Astrocyte of the spinal cord (primary cell): ENCODE results near the gene IL24.

Source experiments
- DNase-seq: peaks from one replicate; pipeline ENCODE4 v3.0.0; 2011; ENCODE audit warnings: low read depth, low spot score
- H3K4me3 ChIP-seq: 2 replicates; pipeline ENCODE4 v1.5.1; 2011; ENCODE audit warnings: low read depth, mild to moderate bottlenecking, low read length, moderate library complexity
- CTCF ChIP-seq: IDR thresholded peaks from 2 replicates; pipeline ENCODE4 v1.5.1; 2012; ENCODE audit warnings: low read depth, mild to moderate bottlenecking, low read length, inconsistent platforms
- in situ Hi-C: cut with HindIII; loops from 2 replicates; pipeline ENCODE4 v1.10.0; 2017; ENCODE audit warnings: low sequenced_read_pairs

Gene IL24

GRCh38 chr1:206899717-206900116, 2.5 kb downstream of the IL24 start:
- DNase-seq: no peak
- TF ChIP-seq CTCF: no peak
- in situ Hi-C loops: no loop called here
- H3K4me3 ChIP-seq: no peak overlapping the region

- TF ChIP-seq CTCF: no peak
- H3K4me3 ChIP-seq: no peak overlapping the region
- no peak for DNase-seq
- in situ Hi-C loops: no loop called here
Measured at GRCh38 chr1:206900149-206900548, 2.9 kb downstream of the IL24 start.

- in situ Hi-C loops: no loop called here
- no peak for TF ChIP-seq CTCF
- H3K4me3 ChIP-seq: no peak overlapping the region
- no peak for DNase-seq
Measured at GRCh38 chr1:206901944-206902343, 4.7 kb downstream of the IL24 start.

- no peak for TF ChIP-seq CTCF
- no peak overlapping the region for H3K4me3 ChIP-seq
- in situ Hi-C loops: no loop called here
- no peak for DNase-seq
Measured at GRCh38 chr1:206902702-206903101, 5.5 kb downstream of the IL24 start.

- in situ Hi-C loops: no loop called here
- no peak for DNase-seq
- no peak for TF ChIP-seq CTCF
- H3K4me3 ChIP-seq: no peak overlapping the region
Measured at GRCh38 chr1:206903687-206904086, 6.4 kb downstream of the IL24 start.

- H3K4me3 ChIP-seq: no peak overlapping the region
- in situ Hi-C loops: no loop called here
- DNase-seq: no peak
- no peak for TF ChIP-seq CTCF
Measured at GRCh38 chr1:206904423-206905142, 7.3 kb downstream of the IL24 start.
